ENCODE measurements around the gene ARHGAP19.
A peak's percentile ranks its signal among the peaks of the same experiment; 100 is the strongest.

The ARHGAP19 gene

GRCh38 chr10:97229322-97230015 is 63.0 kb downstream of the ARHGAP19 start:
- DNase-seq (ENCODE audit: low read depth): peak; percentile 66

- DNase-seq (ENCODE audit: low read depth): no peak
Measured at GRCh38 chr10:97228775-97229157, 63.7 kb downstream of the ARHGAP19 start.

- DNase-seq (ENCODE audit: low read depth): no peak
Measured at GRCh38 chr10:97228130-97228774, 64.2 kb downstream of the ARHGAP19 start.

- no peak for DNase-seq (ENCODE audit: low read depth)
Measured at GRCh38 chr10:97226398-97226797, 66.0 kb downstream of the ARHGAP19 start.

- DNase-seq (ENCODE audit: low read depth): peak; percentile 18
Measured at GRCh38 chr10:97224483-97225435, 67.7 kb downstream of the ARHGAP19 start.

- no peak for DNase-seq (ENCODE audit: low read depth)
Measured at GRCh38 chr10:97222326-97222961, 70.0 kb downstream of the ARHGAP19 start.

- no peak for DNase-seq (ENCODE audit: low read depth)
Measured at GRCh38 chr10:97220355-97220754, 72.1 kb downstream of the ARHGAP19 start.

- no peak for DNase-seq (ENCODE audit: low read depth)
Measured at GRCh38 chr10:97217299-97217698, 75.1 kb downstream of the ARHGAP19 start.

GRCh38 chr10:97215619-97216260 is 76.7 kb downstream of the ARHGAP19 start:
- DNase-seq (ENCODE audit: low read depth): no peak

- no peak for DNase-seq (ENCODE audit: low read depth)
Measured at GRCh38 chr10:97213431-97213830, 79.0 kb downstream of the ARHGAP19 start.

GRCh38 chr10:97211229-97211628 is 81.2 kb downstream of the ARHGAP19 start:
- no peak for DNase-seq (ENCODE audit: low read depth)

GRCh38 chr10:97210543-97210960 is 81.9 kb downstream of the ARHGAP19 start:
- peak; percentile 63 for DNase-seq (ENCODE audit: low read depth)

- DNase-seq (ENCODE audit: low read depth): no peak
Measured at GRCh38 chr10:97207756-97208346, 84.6 kb downstream of the ARHGAP19 start.

- DNase-seq (ENCODE audit: low read depth): no peak
Measured at GRCh38 chr10:97207131-97207530, 85.3 kb downstream of the ARHGAP19 start.

- DNase-seq (ENCODE audit: low read depth): no peak
Measured at GRCh38 chr10:97204826-97205679, 87.4 kb downstream of the ARHGAP19 start.

- DNase-seq (ENCODE audit: low read depth): no peak
Measured at GRCh38 chr10:97203220-97203619, 89.2 kb downstream of the ARHGAP19 start.

GRCh38 chr10:97200616-97201015 is 91.8 kb downstream of the ARHGAP19 start:
- DNase-seq (ENCODE audit: low read depth): no peak

GRCh38 chr10:97199152-97199551 is 93.3 kb downstream of the ARHGAP19 start:
- no peak for DNase-seq (ENCODE audit: low read depth)

GRCh38 chr10:97197030-97197500 is 95.4 kb downstream of the ARHGAP19 start:
- DNase-seq (ENCODE audit: low read depth): no peak

Measured in iris pigment epithelial cell (primary cell).